Measurements from ENCODE around the gene MAP4K2. TPM values are rescaled to one million over a fixed set of nuclear protein-coding genes. Genes with fewer than 3 reads are reported as not detected.
A peak's percentile ranks its signal among the peaks of the same experiment; 100 is the strongest.

The MAP4K2 gene
- 10 to 100 TPM in 2 of 5 donors, 1 to 10 TPM in 3; 2.3 to 66.9 (median 9.0) TPM for total RNA-seq
- polyA plus RNA-seq: 10 to 100 TPM; 13.0 to 20.9 (median 13.8) TPM
- long read RNA-seq, donor 1: 0 reads
- long read RNA-seq, donor 2: 0 reads
- long read RNA-seq, donor 3: 0 reads
- long read RNA-seq, donor 4: 0 reads
- long read RNA-seq, donor 5, full-length matches to known transcripts: 1 of 1 reads
- long read RNA-seq, donor 5, partial matches to known transcripts: 0 of 1 reads
- long read RNA-seq, donor 5, other reads (novel, unspliced or antisense): 0 of 1 reads
- long read RNA-seq, donor 6, full-length matches to known transcripts: 1 of 1 reads
- long read RNA-seq, donor 6, partial matches to known transcripts: 0 of 1 reads
- long read RNA-seq, donor 6, other reads (novel, unspliced or antisense): 0 of 1 reads
- long read RNA-seq, donor 7: 0 reads
- long read RNA-seq, donor 8, full-length matches to known transcripts: 1 of 1 reads
- long read RNA-seq, donor 8, partial matches to known transcripts: 0 of 1 reads
- long read RNA-seq, donor 8, other reads (novel, unspliced or antisense): 0 of 1 reads
- long read RNA-seq, donor 9: 0 reads
- long read RNA-seq, donor 10: 0 reads

- Histone ChIP-seq H3K27me3 (no peaks in the 10 kb centered on the region), H3K4me3 (peak within 1 kb of the TSS; percentile 58 to 73 (median 67)), H3K4me1 (peaks cover 24 to 41% (median 34%) of the 10 kb centered on the region in 4 donors), H3K9me3 (no peaks in the 10 kb centered on the region), H3K27ac (peak within 1 kb of the TSS; percentile 78 to 91 (median 88)), H3K36me3 (peaks cover 10 to 65% (median 58%) of the 10 kb centered on the region in 4 donors)
- TF ChIP-seq EP300 (IDR thresholded peaks at IDR 0.05) (no peak), CTCF (IDR thresholded peaks at IDR 0.05) (peak in 2 of 7 experiments; percentile 12 to 24), POLR2A (IDR thresholded peaks at IDR 0.05) (no peak), POLR2AphosphoS5 (IDR thresholded peaks at IDR 0.05) (no peak)
- DNase-seq: peak; percentile 94 to 96
- intact Hi-C loops (cut with DNase I; ENCODE audit: low total_unique reads): no loop called here
- 0 to 1% (median 1%) methylated on average over 22 to 58 of the region's 58 CpGs for WGBS, 5 donors
Observed at GRCh38 chr11:64803158-64803845, at the start of gene MAP4K2. Gene MAP4K2 (minus strand): TSS chr11:64803214. CDS start chr11:64803149, 65 bp downstream.

- Histone ChIP-seq H3K9me3 (no peaks in the 10 kb centered on the region), H3K4me1 (peaks cover 82 to 100% (median 98%) of the 10 kb centered on the region in 4 donors), H3K36me3 (peaks cover 20 to 29% (median 26%) of the 10 kb centered on the region in 4 donors), H3K27me3 (no peaks in the 10 kb centered on the region), H3K27ac (peak overlapping the region; percentile 9 to 94 (median 92)), H3K4me3 (no peak overlapping the region)
- intact Hi-C loops (cut with DNase I; ENCODE audit: low total_unique reads): no loop called here
- no peak for DNase-seq
- WGBS, 5 donors: 65 to 79% (median 72%) methylated on average over 8 of the region's 8 CpGs
- TF ChIP-seq POLR2AphosphoS5 (IDR thresholded peaks at IDR 0.05) (no peak), EP300 (IDR thresholded peaks at IDR 0.05) (no peak), CTCF (IDR thresholded peaks at IDR 0.05) (no peak), POLR2A (IDR thresholded peaks at IDR 0.05) (no peak)
Observed at GRCh38 chr11:64851831-64852351, 48.9 kb upstream of the MAP4K2 start.

GRCh38 chr11:64850979-64851567 is 48.1 kb upstream of the MAP4K2 start:
- WGBS, 5 donors: 45 to 58% (median 51%) methylated on average over 7 to 13 of the region's 13 CpGs
- Histone ChIP-seq H3K9me3 (no peaks in the 10 kb centered on the region), H3K4me3 (no peak overlapping the region), H3K27ac (peak overlapping the region; percentile 63 to 94 (median 92)), H3K4me1 (peaks cover 74 to 95% (median 92%) of the 10 kb centered on the region in 4 donors), H3K27me3 (no peaks in the 10 kb centered on the region), H3K36me3 (peaks cover 20 to 29% (median 26%) of the 10 kb centered on the region in 4 donors)
- intact Hi-C loops (cut with DNase I; ENCODE audit: low total_unique reads): no loop called here
- peak in 1 of 2 donors; percentile 51 for DNase-seq
- TF ChIP-seq EP300 (IDR thresholded peaks at IDR 0.05) (no peak), POLR2AphosphoS5 (IDR thresholded peaks at IDR 0.05) (no peak), CTCF (IDR thresholded peaks at IDR 0.05) (no peak), POLR2A (IDR thresholded peaks at IDR 0.05) (no peak)

Data from stomach (tissue), 19 donors.